ENCODE measurements around the gene SCAPER. TPM values are rescaled to one million over a fixed set of nuclear protein-coding genes. Genes with fewer than 3 reads are reported as not detected.

SCAPER gene
- total and polyA plus RNA-seq, 2 donors (not counting 1 experiment from before 2014, with no cell fraction given), result 8.3 to 61.6 TPM

GRCh38 chr15:76936671-76937070 is 31.5 kb upstream of the SCAPER start:
- WGBS (ENCODE audit: insufficient coverage), result no CpG with 5 or more reads among the region's 3 CpGs
- ChIA-PET POLR2A (no interaction called here), CTCF (interaction anchor here (1.6 kb wide), 1 partner anchor 38 kb away, joined by 4 read pairs; no protein-coding TSS in a partner anchor)
- no peak for DNase-seq
- H3K4me3 ChIP-seq (ENCODE audit: control extremely low read depth in 1 of 5, extremely low read depth in 1 of 5, insufficient read depth in 1 of 5, low read depth in 2 of 5, low read length in 4 of 5), result no peak overlapping the region
- H3K27me3 ChIP-seq (replicated peaks in 1 of 4; ENCODE audit: control extremely low read depth in 1 of 4, control insufficient read depth in 3 of 4, insufficient read depth in 4 of 4, low read length in 3 of 4), result no peaks in the 10 kb centered on the region
- H3K4me1 ChIP-seq (ENCODE audit: control insufficient read depth in 2 of 2, insufficient read depth in 2 of 2, low read length in 2 of 2), result peaks cover 21 to 37% of the 10 kb centered on the region in 2 donors
- no peaks in the 10 kb centered on the region for H3K27me3 Mint-ChIP-seq
- H3K27ac ChIP-seq (ENCODE audit: low read length in 2 of 2), result no peak overlapping the region
- H3K36me3 ChIP-seq (replicated peaks in 1 of 2; ENCODE audit: control extremely low read depth in 1 of 2, control insufficient read depth in 1 of 2, extremely low read depth in 1 of 2, insufficient read depth in 2 of 2, low read length in 1 of 2), result peaks cover 2 to 25% of the 10 kb centered on the region in 2 experiments
- no peak for ATAC-seq (ENCODE audit: low read depth)
- H3K9me3 ChIP-seq (ENCODE audit: control extremely low read depth in 1 of 3, control insufficient read depth in 2 of 3, insufficient read depth in 1 of 3, low read length in 2 of 3), result no peaks in the 10 kb centered on the region
- H3K4me1 Mint-ChIP-seq, result peaks cover 32% of the 10 kb centered on the region
- H2AFZ ChIP-seq (ENCODE audit: insufficient read depth, low read depth, low read length, poor library complexity, severe bottlenecking), result no peak overlapping the region
- TF ChIP-seq EZH2 (IDR thresholded peaks at IDR 0.05; ENCODE audit: borderline replicate concordance, insufficient read depth, low read depth, low read length, poor library complexity, severe bottlenecking), result no peak
- no peak for TF ChIP-seq CTCF (IDR thresholded peaks at IDR 0.05)
- no peak overlapping the region for H3K27ac Mint-ChIP-seq
- peaks cover 37% of the 10 kb centered on the region for H3K79me2 ChIP-seq (ENCODE audit: control insufficient read depth, insufficient read depth, low read length)
- no peak overlapping the region for H3K4me2 ChIP-seq (replicated peaks; ENCODE audit: low read depth, low read length, poor library complexity, severe bottlenecking)
- no peaks in the 10 kb centered on the region for H3K9me3 Mint-ChIP-seq (ENCODE audit: insufficient read depth)
- no peaks in the 10 kb centered on the region for H4K20me1 ChIP-seq (ENCODE audit: control insufficient read depth, insufficient read depth, low read length, poor library complexity, severe bottlenecking)
- intact Hi-C loops (cut with micrococcal nuclease), result no loop called here
- H3K9ac ChIP-seq (ENCODE audit: low read length), result no peak overlapping the region
- no peak overlapping the region for H3K4me3 Mint-ChIP-seq

GRCh38 chr15:76935620-76936019 is 30.5 kb upstream of the SCAPER start:
- Histone ChIP-seq H4K20me1 (ENCODE audit: control insufficient read depth, insufficient read depth, low read length, poor library complexity, severe bottlenecking) (no peaks in the 10 kb centered on the region), H3K9ac (ENCODE audit: low read length) (peak overlapping the region; percentile 40), H3K27ac (ENCODE audit: low read length in 2 of 2) (peak overlapping the region; percentile 57 to 69), H3K27me3 (replicated peaks in 1 of 4; ENCODE audit: control extremely low read depth in 1 of 4, control insufficient read depth in 3 of 4, insufficient read depth in 4 of 4, low read length in 3 of 4) (no peaks in the 10 kb centered on the region), H2AFZ (ENCODE audit: insufficient read depth, low read depth, low read length, poor library complexity, severe bottlenecking) (no peak overlapping the region), H3K36me3 (replicated peaks in 1 of 2; ENCODE audit: control extremely low read depth in 1 of 2, control insufficient read depth in 1 of 2, extremely low read depth in 1 of 2, insufficient read depth in 2 of 2, low read length in 1 of 2) (peaks cover 2 to 25% of the 10 kb centered on the region in 2 experiments), H3K9me3 (ENCODE audit: control extremely low read depth in 1 of 3, control insufficient read depth in 2 of 3, insufficient read depth in 1 of 3, low read length in 2 of 3) (no peaks in the 10 kb centered on the region), H3K4me2 (replicated peaks; ENCODE audit: low read depth, low read length, poor library complexity, severe bottlenecking) (peak overlapping the region; percentile 57), H3K79me2 (ENCODE audit: control insufficient read depth, insufficient read depth, low read length) (peaks cover 37% of the 10 kb centered on the region), H3K4me1 (ENCODE audit: control insufficient read depth in 2 of 2, insufficient read depth in 2 of 2, low read length in 2 of 2) (peaks cover 26 to 43% of the 10 kb centered on the region in 2 donors), H3K4me3 (ENCODE audit: control extremely low read depth in 1 of 5, extremely low read depth in 1 of 5, insufficient read depth in 1 of 5, low read depth in 2 of 5, low read length in 4 of 5) (no peak overlapping the region)
- ChIA-PET POLR2A (interaction anchor here (0.7 to 1.6 kb wide), 2 partner anchors 60 to 73 kb away, joined by 3 to 4 read pairs; partner anchors contain the start of gene PSTPIP1), CTCF (interaction anchor here (2.3 kb wide), 1 partner anchor 59 kb away, joined by 8 read pairs; the partner anchor contains the start of gene PSTPIP1)
- Mint-ChIP-seq H3K4me3 (peak overlapping the region; percentile 68), H3K27ac (peak overlapping the region; percentile 84), H3K9me3 (ENCODE audit: insufficient read depth) (no peaks in the 10 kb centered on the region), H3K4me1 (peaks cover 39% of the 10 kb centered on the region), H3K27me3 (no peaks in the 10 kb centered on the region)
- ATAC-seq (ENCODE audit: low read depth) (peak; percentile 11), DNase-seq (peak; percentile 85)
- no peak for TF ChIP-seq CTCF (IDR thresholded peaks at IDR 0.05)
- no peak for TF ChIP-seq EZH2 (IDR thresholded peaks at IDR 0.05; ENCODE audit: borderline replicate concordance, insufficient read depth, low read depth, low read length, poor library complexity, severe bottlenecking)
- intact Hi-C loops (cut with micrococcal nuclease), result loop anchor here (1.0 kb wide), 1 partner anchor 32 kb away; no protein-coding TSS in a partner anchor
- WGBS (ENCODE audit: insufficient coverage), result 0% methylated on average over 1 of the region's 2 CpGs
